NCI-H82 treated with DMSO at 0.1 percent for 48 hours (cell line): ENCODE measurements around the gene STX10.
"Not testable (repeated sequence)": the region's sequence is repeated elsewhere in the genome, so short reads cannot be mapped to it uniquely, and the experiment has no call there.

Source experiments
- DNase-seq: peaks from one replicate; lab custom pipeline; 2025; ENCODE audit not compliant: unreplicated experiment; lab: John Stamatoyannopoulos, UW

STX10 gene

GRCh38 chr19:13165162-13165997, 15.2 kb upstream of the STX10 start:
- DNase-seq: peak; percentile 48

- peak; percentile 100 for DNase-seq
Measured at GRCh38 chr19:13164343-13165161, 14.4 kb upstream of the STX10 start.

GRCh38 chr19:13163609-13164342, 13.6 kb upstream of the STX10 start:
- DNase-seq: peak; percentile 96

- DNase-seq: peak; percentile 99
Measured at GRCh38 chr19:13162724-13163608, 12.8 kb upstream of the STX10 start.

- no peak for DNase-seq
Measured at GRCh38 chr19:13160557-13160956, 10.4 kb upstream of the STX10 start.

- DNase-seq: no peak
Measured at GRCh38 chr19:13159713-13160112, 9.5 kb upstream of the STX10 start.

- peak; percentile 65 for DNase-seq
Measured at GRCh38 chr19:13155472-13156359, 5.5 kb upstream of the STX10 start.

- DNase-seq: peak; percentile 65
Measured at GRCh38 chr19:13154911-13155471, 4.8 kb upstream of the STX10 start.

- DNase-seq: peak; percentile 27
Measured at GRCh38 chr19:13154241-13154778, 4.1 kb upstream of the STX10 start.

GRCh38 chr19:13153569-13154240, 3.5 kb upstream of the STX10 start:
- no peak for DNase-seq

GRCh38 chr19:13152974-13153568, 2.9 kb upstream of the STX10 start:
- peak; percentile 92 for DNase-seq

- DNase-seq: no peak
Measured at GRCh38 chr19:13152356-13152973, 2.3 kb upstream of the STX10 start.

- peak; percentile 98 for DNase-seq
Measured at GRCh38 chr19:13151605-13152355, 1.6 kb upstream of the STX10 start.

GRCh38 chr19:13150931-13151604, 893 bp upstream of the STX10 start:
- DNase-seq: no peak

- no peak for DNase-seq
Measured at GRCh38 chr19:13149628-13150186, 468 bp downstream of the STX10 start.

- DNase-seq: not testable (repeated sequence)
Measured at GRCh38 chr19:13149173-13149627, 975 bp downstream of the STX10 start.
